MM.1S (cell line): ENCODE results near the gene SPHKAP.

ENCODE experiments used
- DNase-seq: peaks from one replicate; pipeline ENCODE4 v3.0.0-alpha.2; 2015
- H2AFZ ChIP-seq: fragments of 300-600 bp; sonication (generic); 2 replicates; pipeline ENCODE4 v1.6.0; 2016; ENCODE audit warnings: antibody characterized with exemption, low read length
- H3F3A ChIP-seq: fragments of 300-600 bp; sonication (generic); 2 replicates; pipeline ENCODE4 v1.6.1; 2016; ENCODE audit warnings: mild to moderate bottlenecking, antibody characterized with exemption, low read length, moderate library complexity, mixed read lengths; ENCODE audit not compliant: insufficient read depth
- H3K27ac ChIP-seq: fragments of 300-600 bp; sonication (generic); 2 replicates; pipeline ENCODE4 v1.5.1; 2016; ENCODE audit warnings: mild to moderate bottlenecking, low read length
- H3K27me3 ChIP-seq: fragments of 300-600 bp; sonication (generic); replicated peaks from 2 replicates; pipeline ENCODE4 v1.6.0; 2016; ENCODE audit warnings: low read length; ENCODE audit not compliant: insufficient read depth
- H3K36me3 ChIP-seq: fragments of 300-600 bp; sonication (generic); replicated peaks from 2 replicates; pipeline ENCODE4 v1.6.1; 2016; ENCODE audit warnings: mild to moderate bottlenecking, low read length, mixed read lengths; ENCODE audit not compliant: insufficient read depth
- H3K4me1 ChIP-seq: fragments of 300-600 bp; sonication (generic); 2 replicates; pipeline ENCODE4 v1.6.1; 2016; ENCODE audit warnings: low read length, mixed read lengths
- H3K4me2 ChIP-seq: fragments of 300-600 bp; sonication (generic); 2 replicates; pipeline ENCODE4 v1.6.0; 2016; ENCODE audit warnings: low read depth, low read length
- H3K4me3 ChIP-seq: fragments of 300-600 bp; sonication (generic); 2 replicates; pipeline ENCODE4 v1.5.1; 2016; ENCODE audit warnings: low read length, mixed read lengths
- H3K79me2 ChIP-seq: fragments of 300-600 bp; sonication (generic); 2 replicates; pipeline ENCODE4 v1.6.1; 2016; ENCODE audit warnings: mixed run types, low read length, mixed read lengths
- H3K9ac ChIP-seq: fragments of 300-600 bp; sonication (generic); 2 replicates; pipeline ENCODE4 v1.6.1; 2016; ENCODE audit warnings: low read length, mixed read lengths
- H3K9me2 ChIP-seq: fragments of 300-600 bp; sonication (generic); replicated peaks from 2 replicates; pipeline ENCODE4 v1.6.1; 2016; ENCODE audit warnings: mild to moderate bottlenecking, low read length, mixed read lengths; ENCODE audit not compliant: insufficient read depth
- H3K9me3 ChIP-seq: fragments of 300-600 bp; sonication (generic); replicated peaks from 2 replicates; pipeline ENCODE4 v1.6.1; 2016; ENCODE audit warnings: mild to moderate bottlenecking, low read length, mixed read lengths; ENCODE audit not compliant: insufficient read depth
- H4K20me1 ChIP-seq: fragments of 300-600 bp; sonication (generic); 2 replicates; pipeline ENCODE4 v1.6.1; 2016; ENCODE audit warnings: mild to moderate bottlenecking, low read length, moderate library complexity, mixed read lengths; ENCODE audit not compliant: insufficient read depth
- EZH2 ChIP-seq: fragments of 300-600 bp; sonication (generic); optimal IDR thresholded peaks from 2 replicates; pipeline ENCODE3; 2017; ENCODE audit warnings: low read depth, mild to moderate bottlenecking, antibody characterized with exemption, low read length, mixed read lengths
- EZH2phosphoT487 ChIP-seq: fragments of 300-600 bp; sonication (generic); IDR thresholded peaks from 2 replicates; pipeline ENCODE4 v1.6.1; 2018; ENCODE audit warnings: antibody characterized with exemption, low read length
- TF ChIP-seq, protein P1 (sequence below): fragments of 300-600 bp; sonication (generic); IDR thresholded peaks from 2 replicates; pipeline ENCODE4 v1.5.1; 2016; ENCODE audit warnings: antibody characterized with exemption, low read length, mixed read lengths

The SPHKAP gene

DNA sequence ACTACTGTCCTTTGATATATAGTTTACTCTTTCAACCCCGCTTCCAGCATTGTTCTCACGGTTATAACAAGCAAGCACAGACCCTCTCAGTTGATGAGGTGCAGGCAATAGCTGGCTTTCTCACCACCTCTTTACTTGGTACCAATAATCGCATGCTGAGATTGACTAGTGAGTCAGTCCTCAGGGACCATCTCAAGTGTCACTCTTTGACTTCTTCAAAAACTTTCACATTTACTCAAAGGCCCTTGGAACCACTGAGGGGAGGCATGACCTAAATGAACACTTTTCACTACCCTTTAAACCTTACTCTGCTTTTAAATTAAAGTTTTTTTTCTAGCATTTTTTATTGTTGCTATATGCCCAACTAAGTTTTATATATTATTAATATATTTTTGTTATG is 208.2 kb downstream of the SPHKAP start:
- Histone ChIP-seq H2AFZ (no peak overlapping the region), H3K27ac (no peak overlapping the region), H3K27me3 (no peaks in the 10 kb centered on the region), H4K20me1 (no peaks in the 10 kb centered on the region), H3K9ac (no peak overlapping the region), H3K9me2 (no peaks in the 10 kb centered on the region), H3K4me1 (no peaks in the 10 kb centered on the region), H3K36me3 (no peaks in the 10 kb centered on the region), H3K79me2 (no peaks in the 10 kb centered on the region), H3F3A (no peaks in the 10 kb centered on the region), H3K9me3 (no peaks in the 10 kb centered on the region), H3K4me2 (no peak overlapping the region), H3K4me3 (no peak overlapping the region)
- no peak for DNase-seq
- TF ChIP-seq, protein P1, sequence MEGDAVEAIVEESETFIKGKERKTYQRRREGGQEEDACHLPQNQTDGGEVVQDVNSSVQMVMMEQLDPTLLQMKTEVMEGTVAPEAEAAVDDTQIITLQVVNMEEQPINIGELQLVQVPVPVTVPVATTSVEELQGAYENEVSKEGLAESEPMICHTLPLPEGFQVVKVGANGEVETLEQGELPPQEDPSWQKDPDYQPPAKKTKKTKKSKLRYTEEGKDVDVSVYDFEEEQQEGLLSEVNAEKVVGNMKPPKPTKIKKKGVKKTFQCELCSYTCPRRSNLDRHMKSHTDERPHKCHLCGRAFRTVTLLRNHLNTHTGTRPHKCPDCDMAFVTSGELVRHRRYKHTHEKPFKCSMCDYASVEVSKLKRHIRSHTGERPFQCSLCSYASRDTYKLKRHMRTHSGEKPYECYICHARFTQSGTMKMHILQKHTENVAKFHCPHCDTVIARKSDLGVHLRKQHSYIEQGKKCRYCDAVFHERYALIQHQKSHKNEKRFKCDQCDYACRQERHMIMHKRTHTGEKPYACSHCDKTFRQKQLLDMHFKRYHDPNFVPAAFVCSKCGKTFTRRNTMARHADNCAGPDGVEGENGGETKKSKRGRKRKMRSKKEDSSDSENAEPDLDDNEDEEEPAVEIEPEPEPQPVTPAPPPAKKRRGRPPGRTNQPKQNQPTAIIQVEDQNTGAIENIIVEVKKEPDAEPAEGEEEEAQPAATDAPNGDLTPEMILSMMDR = no peak
- no peak for TF ChIP-seq EZH2

DNA sequence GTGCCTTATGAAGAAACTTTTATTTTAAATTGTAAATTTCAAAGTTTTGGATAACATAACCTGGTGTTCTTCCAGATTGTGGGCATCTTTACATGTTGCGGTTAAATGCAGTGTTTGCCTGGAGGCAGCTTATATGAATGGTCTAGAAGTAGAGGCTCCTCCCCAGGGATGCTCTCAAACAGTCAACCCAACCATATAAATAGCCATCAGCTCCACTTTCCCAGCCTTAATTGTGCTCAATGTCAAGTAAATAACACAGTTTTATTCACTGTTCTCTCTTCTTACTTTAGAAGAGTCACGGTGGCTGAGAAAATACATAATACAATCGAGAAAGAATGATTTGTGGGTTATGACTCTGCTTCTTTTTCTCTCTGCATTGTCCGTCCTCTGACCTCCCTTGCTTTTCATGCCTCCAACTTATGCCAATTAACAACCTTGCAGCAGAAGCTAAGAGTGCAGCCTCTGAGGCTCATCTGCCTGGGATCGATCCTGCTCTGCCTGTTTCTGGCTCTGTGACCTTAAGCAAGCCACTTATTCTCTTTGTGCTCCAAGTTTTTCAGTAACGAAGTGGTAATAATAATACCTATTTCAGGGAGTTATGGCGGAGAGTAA is 209.8 kb downstream of the SPHKAP start:
- TF ChIP-seq, protein P1 = no peak
- TF ChIP-seq EZH2 (no peak), EZH2phosphoT487 (no peak)
- H3K4me3 ChIP-seq = no peak overlapping the region
- H3K9me2 ChIP-seq = no peaks in the 10 kb centered on the region
- H3K9ac ChIP-seq = no peak overlapping the region
- H3K4me1 ChIP-seq = no peaks in the 10 kb centered on the region
- H3K4me2 ChIP-seq = no peak overlapping the region
- DNase-seq = no peak
- no peaks in the 10 kb centered on the region for H3K27me3 ChIP-seq
- H3K9me3 ChIP-seq = no peaks in the 10 kb centered on the region
- H3K27ac ChIP-seq = no peak overlapping the region
- H4K20me1 ChIP-seq = no peaks in the 10 kb centered on the region
- H3K79me2 ChIP-seq = no peaks in the 10 kb centered on the region
- H2AFZ ChIP-seq = no peak overlapping the region
- H3F3A ChIP-seq = no peaks in the 10 kb centered on the region
- no peaks in the 10 kb centered on the region for H3K36me3 ChIP-seq

DNA sequence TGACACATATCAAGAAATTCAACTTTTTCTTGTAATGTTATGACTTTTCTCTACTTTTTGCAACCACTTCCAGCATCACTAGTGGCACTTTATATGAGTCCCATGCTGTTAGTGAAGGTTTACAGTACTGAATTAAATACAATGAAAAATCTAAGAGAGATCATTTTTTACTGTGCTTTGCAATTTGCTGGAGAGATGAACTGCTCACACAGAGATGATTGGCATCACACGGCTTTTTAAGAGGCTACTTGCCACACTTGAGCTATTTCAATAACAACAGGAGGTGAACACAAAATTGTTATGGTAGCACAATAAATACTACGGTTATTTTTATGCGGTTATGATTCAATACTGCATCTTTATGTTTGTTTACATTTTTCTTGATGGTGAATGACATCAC is 221.2 kb downstream of the SPHKAP start:
- Histone ChIP-seq H3K4me1 (no peaks in the 10 kb centered on the region), H2AFZ (no peak overlapping the region)
- DNase-seq = no peak

More for the DNA sequence above, 221.2 kb downstream of the SPHKAP start:
- Histone ChIP-seq H3K27ac (no peak overlapping the region), H3F3A (no peaks in the 10 kb centered on the region), H3K9me2 (no peaks in the 10 kb centered on the region), H3K27me3 (no peaks in the 10 kb centered on the region), H3K9me3 (no peaks in the 10 kb centered on the region), H3K79me2 (no peaks in the 10 kb centered on the region), H3K9ac (no peak overlapping the region), H3K36me3 (no peaks in the 10 kb centered on the region), H3K4me2 (no peak overlapping the region), H4K20me1 (no peaks in the 10 kb centered on the region), H3K4me3 (no peak overlapping the region)
- TF ChIP-seq EZH2 = no peak
- no peak for TF ChIP-seq EZH2phosphoT487
- TF ChIP-seq, protein P1 = no peak
